GM23248 (cell line): ENCODE data around the gene CACNA1I. TPM values are rescaled to one million over a fixed set of nuclear protein-coding genes. Genes with fewer than 3 reads are reported as not detected.

Source experiments
- DNase-seq: peaks from one replicate; pipeline ENCODE4 v3.0.0-alpha.2; 2015
- H2AFZ ChIP-seq: fragments of 200-600 bp; sonication (generic); 2 replicates; pipeline ENCODE4 v1.6.1; 2016; ENCODE audit warnings: antibody characterized with exemption
- H3F3A ChIP-seq: fragments of 200-600 bp; sonication (generic); 2 replicates; pipeline ENCODE4 v1.6.1; 2016; ENCODE audit warnings: mild to moderate bottlenecking, antibody characterized with exemption, mixed run types; ENCODE audit not compliant: insufficient read depth
- H3K27ac ChIP-seq: fragments of 200-600 bp; sonication (generic); 2 replicates; pipeline ENCODE4 v1.5.1; 2016; ENCODE audit warnings: mild to moderate bottlenecking
- H3K27me3 ChIP-seq: fragments of 200-600 bp; sonication (generic); replicated peaks from 2 replicates; pipeline ENCODE4 v1.6.1; 2016; ENCODE audit warnings: mild to moderate bottlenecking; ENCODE audit not compliant: insufficient read depth
- H3K36me3 ChIP-seq: fragments of 200-600 bp; sonication (generic); 2 replicates; pipeline ENCODE4 v1.6.1; 2016; ENCODE audit warnings: low read depth, mild to moderate bottlenecking
- H3K4me1 ChIP-seq: fragments of 200-600 bp; sonication (generic); 2 replicates; pipeline ENCODE4 v1.6.1; 2016; ENCODE audit warnings: mild to moderate bottlenecking; ENCODE audit not compliant: insufficient read depth
- H3K4me2 ChIP-seq: fragments of 200-600 bp; sonication (generic); one replicate; pipeline ENCODE4 v1.6.1; 2016; ENCODE audit warnings: mild to moderate bottlenecking; ENCODE audit not compliant: unreplicated experiment
- H3K4me3 ChIP-seq: fragments of 200-600 bp; sonication (generic); 2 replicates; pipeline ENCODE4 v1.5.1; 2016; ENCODE audit warnings: mild to moderate bottlenecking
- H3K79me2 ChIP-seq: fragments of 200-600 bp; sonication (generic); 2 replicates; pipeline ENCODE4 v1.6.1; 2016; ENCODE audit warnings: mild to moderate bottlenecking; ENCODE audit not compliant: insufficient read depth
- H3K9ac ChIP-seq: fragments of 200-600 bp; sonication (generic); 2 replicates; pipeline ENCODE4 v1.6.1; 2016; ENCODE audit warnings: mild to moderate bottlenecking
- H3K9me2 ChIP-seq: fragments of 200-600 bp; sonication (generic); 2 replicates; pipeline ENCODE4 v1.6.1; 2016; ENCODE audit warnings: mixed run types, mild to moderate bottlenecking, moderate library complexity; ENCODE audit not compliant: insufficient read depth
- H3K9me3 ChIP-seq: fragments of 200-600 bp; sonication (generic); one replicate; pipeline ENCODE4 v1.6.1; 2017; ENCODE audit warnings: low read depth
- H4K20me1 ChIP-seq: fragments of 200-600 bp; sonication (generic); 2 replicates; pipeline ENCODE4 v1.6.0; 2016; ENCODE audit not compliant: insufficient read depth
- EZH2 ChIP-seq: fragments of 200-600 bp; sonication (generic); IDR thresholded peaks from 2 replicates; pipeline ENCODE4 v1.6.1; 2018; ENCODE audit warnings: antibody characterized with exemption, mild to moderate bottlenecking; ENCODE audit not compliant: insufficient read depth, poor library complexity, severe bottlenecking
- EZH2phosphoT487 ChIP-seq: fragments of 200-600 bp; sonication (generic); IDR thresholded peaks from 2 replicates; pipeline ENCODE4 v1.6.1; 2018; ENCODE audit warnings: antibody characterized with exemption, moderate library complexity, mild to moderate bottlenecking, low read depth; ENCODE audit not compliant: insufficient read depth
- WGBS, 2 experiments: methylation state at CpG; one replicate each; pipeline ENCODE4 v1.1.6; 2015 to 2017; ENCODE audit warnings: low lambda C conversion rate in 2 of 2, low coverage in 1 of 2; ENCODE audit errors: missing lambda C conversion rate in 2 of 2; 5-methylcytosine and 5-hydroxymethylcytosine counted together
- in situ Hi-C: fragments of 300-500 bp; cut with MboI; formaldehyde crosslinking; loops from 2 replicates; pipeline ENCODE4 v1.15.0; 2020
- polyA plus RNA-seq: library from polyadenylated mRNA; unstranded; fragments of >200 nt; fragmentation: Nextera tagmentation; extraction: Ambion mirVana; gene quantifications from 2 replicates; pipeline ENCODE4 v1.2.1, GENCODE V29; 2016
- total RNA-seq: library from RNA; depleted of rRNA; stranded (reverse); fragments of >200 nt; shearing (Covaris generic); gene quantifications from 2 replicates; pipeline ENCODE4 v1.2.3, GENCODE V29; 2014

CACNA1I gene
- total and polyA plus RNA-seq, 2 experiments from 2014 or later = not detected

DNA sequence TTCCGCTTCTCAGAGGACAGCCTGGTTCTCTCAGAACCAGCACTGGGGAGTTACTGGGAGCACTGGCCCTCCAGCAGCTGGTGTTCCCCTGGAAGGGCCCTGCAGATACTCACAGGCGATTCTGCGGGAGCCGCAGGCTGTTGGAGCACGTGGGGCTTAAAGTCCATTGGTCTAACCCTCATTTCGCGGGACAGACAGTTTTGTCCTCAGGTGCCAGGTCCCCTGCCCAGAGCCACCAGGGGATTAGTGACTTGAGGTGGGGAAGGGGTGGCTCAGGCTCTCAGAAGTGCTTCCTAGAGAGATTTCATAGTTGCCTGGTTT lies 53.9 kb downstream of the CACNA1I start:
- Histone ChIP-seq H3K4me1 (no peaks in the 10 kb centered on the region), H3K27ac (no peak overlapping the region), H3F3A (no peaks in the 10 kb centered on the region), H3K36me3 (no peaks in the 10 kb centered on the region), H3K4me2 (no peak overlapping the region), H4K20me1 (no peaks in the 10 kb centered on the region), H3K4me3 (no peak overlapping the region), H3K79me2 (no peaks in the 10 kb centered on the region), H3K9me2 (no peaks in the 10 kb centered on the region), H2AFZ (no peak overlapping the region), H3K9ac (no peak overlapping the region), H3K9me3 (no peaks in the 10 kb centered on the region), H3K27me3 (peaks cover 21% of the 10 kb centered on the region)
- TF ChIP-seq EZH2phosphoT487 (no peak), EZH2 (peak; percentile 28)
- in situ Hi-C loops = no loop called here
- WGBS, 2 experiments = 3 to 4% methylated on average over 7 of the region's 7 CpGs
- peak; percentile 8 for DNase-seq

DNA sequence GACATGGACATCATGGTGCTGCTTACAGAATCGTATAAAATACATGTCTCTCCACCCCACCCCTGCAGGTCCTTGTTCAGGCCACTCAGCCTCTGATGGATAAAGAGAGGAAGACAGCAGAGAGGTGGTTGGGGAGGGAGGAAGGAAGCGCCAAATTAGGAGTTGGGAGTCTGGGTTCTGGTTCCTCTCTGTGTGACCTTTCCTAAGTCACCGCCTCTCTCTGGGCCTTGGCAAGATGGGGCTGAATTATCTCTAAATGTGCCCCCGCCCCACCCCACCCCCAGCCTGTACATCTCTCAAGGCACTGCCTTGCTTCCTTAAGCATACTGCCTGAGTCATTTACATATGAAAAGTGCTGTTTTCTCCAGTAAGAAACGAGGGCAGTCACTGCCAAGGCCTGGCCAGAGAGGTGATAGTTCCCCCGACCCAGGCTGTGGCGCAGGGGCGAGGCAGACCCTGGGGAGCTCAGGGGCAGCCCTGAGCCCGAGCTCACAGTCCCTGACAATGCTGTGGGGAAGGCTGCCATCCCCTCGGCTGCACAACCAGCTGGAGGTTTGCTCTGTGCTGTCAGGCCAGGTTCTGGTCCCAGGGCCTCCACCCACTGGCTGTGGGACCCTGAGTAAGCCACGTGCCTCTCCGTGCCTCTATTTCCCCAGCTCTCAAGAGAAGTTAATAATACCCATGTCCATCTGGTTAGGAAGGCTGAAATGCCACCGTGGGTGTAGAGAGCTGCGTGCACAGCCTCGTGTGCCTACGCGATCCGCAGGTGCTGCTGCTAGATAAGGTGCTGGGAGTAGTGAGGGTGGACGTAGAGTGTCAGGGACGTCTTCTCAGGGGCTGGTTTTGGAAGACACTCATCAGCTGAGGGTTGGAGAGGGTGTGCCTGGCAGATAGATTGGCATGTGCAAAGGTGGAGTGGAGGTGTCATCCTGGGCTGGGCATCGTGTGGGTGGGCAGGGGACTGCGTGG lies 55.3 kb downstream of the CACNA1I start:
- Histone ChIP-seq H3K4me3 (no peak overlapping the region), H3K9me3 (no peaks in the 10 kb centered on the region), H3K36me3 (no peaks in the 10 kb centered on the region), H3K9me2 (no peaks in the 10 kb centered on the region), H3K4me2 (no peak overlapping the region), H2AFZ (no peak overlapping the region), H3K27me3 (peaks cover 21% of the 10 kb centered on the region), H3K27ac (no peak overlapping the region), H3K9ac (no peak overlapping the region), H4K20me1 (no peaks in the 10 kb centered on the region), H3K4me1 (no peaks in the 10 kb centered on the region), H3F3A (no peaks in the 10 kb centered on the region), H3K79me2 (no peaks in the 10 kb centered on the region)
- 53 to 54% methylated on average over 21 to 22 of the region's 22 CpGs for WGBS, 2 experiments
- no peak for TF ChIP-seq EZH2phosphoT487
- no peak for TF ChIP-seq EZH2
- no peak for DNase-seq
- in situ Hi-C loops = no loop called here

GRCh38 chr22:39627208-39627607 lies 56.7 kb downstream of the CACNA1I start:
- no peak for DNase-seq
- Histone ChIP-seq H3K9me2 (no peaks in the 10 kb centered on the region), H3K79me2 (no peaks in the 10 kb centered on the region), H4K20me1 (no peaks in the 10 kb centered on the region), H3K4me2 (no peak overlapping the region), H3K27me3 (peaks cover 27% of the 10 kb centered on the region), H3K36me3 (no peaks in the 10 kb centered on the region), H3K4me3 (no peak overlapping the region), H3K27ac (no peak overlapping the region), H3K9ac (no peak overlapping the region), H2AFZ (no peak overlapping the region), H3F3A (no peaks in the 10 kb centered on the region), H3K9me3 (no peaks in the 10 kb centered on the region), H3K4me1 (no peaks in the 10 kb centered on the region)
- in situ Hi-C loops = no loop called here
- no peak for TF ChIP-seq EZH2
- no peak for TF ChIP-seq EZH2phosphoT487
- WGBS, 2 experiments = 32 to 36% methylated on average over 13 to 14 of the region's 14 CpGs

DNA sequence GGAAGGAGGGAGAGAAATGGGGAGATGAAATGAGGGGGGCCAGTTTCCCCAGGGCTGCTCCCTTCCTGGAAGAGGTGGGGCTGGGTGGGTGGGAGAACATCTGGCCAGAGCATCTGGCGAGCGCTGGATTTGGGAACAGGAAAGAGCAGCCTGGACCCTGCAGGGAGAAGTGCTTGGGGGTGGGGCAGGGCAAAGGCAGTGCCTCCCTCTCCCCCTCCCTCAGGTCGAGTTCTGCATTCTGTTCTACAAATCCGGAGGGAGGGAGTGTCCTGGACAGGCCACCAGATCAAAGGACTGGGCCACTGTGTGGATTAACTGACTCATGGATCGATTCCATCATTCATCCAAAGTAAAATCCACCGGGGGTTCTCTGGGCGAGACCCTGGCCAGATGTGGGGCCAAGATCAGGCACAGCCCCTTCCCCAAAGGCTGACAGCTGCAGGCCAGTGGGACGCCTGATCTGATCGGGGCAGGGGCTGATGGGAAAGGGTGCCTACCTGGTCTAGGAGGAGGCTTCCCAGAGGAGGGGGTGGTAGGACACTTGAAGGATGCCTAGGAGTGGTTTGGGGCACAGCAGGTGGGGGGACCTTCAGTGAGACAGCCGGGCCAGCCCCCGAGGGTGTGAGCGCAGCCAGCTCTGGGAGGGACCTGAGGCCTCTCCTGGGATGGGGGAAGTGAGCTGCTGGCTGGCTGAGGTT lies 57.5 kb downstream of the CACNA1I start:
- 34 to 40% methylated on average over 12 of the region's 12 CpGs for WGBS, 2 experiments
- in situ Hi-C loops = no loop called here
- H3F3A ChIP-seq = no peaks in the 10 kb centered on the region

More for the DNA sequence above, 57.5 kb downstream of the CACNA1I start:
- Histone ChIP-seq H3K9me3 (no peaks in the 10 kb centered on the region), H3K79me2 (no peaks in the 10 kb centered on the region), H3K27ac (no peak overlapping the region), H2AFZ (no peak overlapping the region), H3K36me3 (no peaks in the 10 kb centered on the region), H3K4me3 (no peak overlapping the region), H4K20me1 (no peaks in the 10 kb centered on the region), H3K9me2 (no peaks in the 10 kb centered on the region), H3K4me1 (no peaks in the 10 kb centered on the region), H3K9ac (no peak overlapping the region), H3K4me2 (no peak overlapping the region), H3K27me3 (peaks cover 27% of the 10 kb centered on the region)
- no peak for DNase-seq
- TF ChIP-seq EZH2 (no peak), EZH2phosphoT487 (no peak)
